ENCODE data around the gene MSH3. TPM values are rescaled to one million over a fixed set of nuclear protein-coding genes. Genes with fewer than 3 reads are reported as not detected.

MSH3 gene
- total RNA-seq, 1 experiment from 2014 or later = 17.2 TPM

GRCh38 chr5:80695666-80696065, 41.2 kb downstream of the MSH3 start:
- Mint-ChIP-seq H3K9me3 (ENCODE audit: low read depth, unreplicated experiment) (no peaks in the 10 kb centered on the region), H3K27me3 (ENCODE audit: unreplicated experiment) (no peaks in the 10 kb centered on the region), H3K36me3 (ENCODE audit: insufficient read depth, unreplicated experiment) (no peaks in the 10 kb centered on the region), H3K4me3 (ENCODE audit: low read depth, unreplicated experiment) (no peak overlapping the region), H3K4me1 (ENCODE audit: low read depth, unreplicated experiment) (no peaks in the 10 kb centered on the region), H3K27ac (ENCODE audit: unreplicated experiment) (no peak overlapping the region)
- no peak for DNase-seq
- intact Hi-C loops (cut with micrococcal nuclease; ENCODE audit: unreplicated experiment) = no loop called here
- no TSS peak for BruUV-seq (replicated peaks)
- CTCF ChIA-PET = no interaction called here
- TF ChIP-seq, protein P1, sequence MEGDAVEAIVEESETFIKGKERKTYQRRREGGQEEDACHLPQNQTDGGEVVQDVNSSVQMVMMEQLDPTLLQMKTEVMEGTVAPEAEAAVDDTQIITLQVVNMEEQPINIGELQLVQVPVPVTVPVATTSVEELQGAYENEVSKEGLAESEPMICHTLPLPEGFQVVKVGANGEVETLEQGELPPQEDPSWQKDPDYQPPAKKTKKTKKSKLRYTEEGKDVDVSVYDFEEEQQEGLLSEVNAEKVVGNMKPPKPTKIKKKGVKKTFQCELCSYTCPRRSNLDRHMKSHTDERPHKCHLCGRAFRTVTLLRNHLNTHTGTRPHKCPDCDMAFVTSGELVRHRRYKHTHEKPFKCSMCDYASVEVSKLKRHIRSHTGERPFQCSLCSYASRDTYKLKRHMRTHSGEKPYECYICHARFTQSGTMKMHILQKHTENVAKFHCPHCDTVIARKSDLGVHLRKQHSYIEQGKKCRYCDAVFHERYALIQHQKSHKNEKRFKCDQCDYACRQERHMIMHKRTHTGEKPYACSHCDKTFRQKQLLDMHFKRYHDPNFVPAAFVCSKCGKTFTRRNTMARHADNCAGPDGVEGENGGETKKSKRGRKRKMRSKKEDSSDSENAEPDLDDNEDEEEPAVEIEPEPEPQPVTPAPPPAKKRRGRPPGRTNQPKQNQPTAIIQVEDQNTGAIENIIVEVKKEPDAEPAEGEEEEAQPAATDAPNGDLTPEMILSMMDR (IDR thresholded peaks at IDR 0.05; ENCODE audit: unreplicated experiment) = no peak

DNA sequence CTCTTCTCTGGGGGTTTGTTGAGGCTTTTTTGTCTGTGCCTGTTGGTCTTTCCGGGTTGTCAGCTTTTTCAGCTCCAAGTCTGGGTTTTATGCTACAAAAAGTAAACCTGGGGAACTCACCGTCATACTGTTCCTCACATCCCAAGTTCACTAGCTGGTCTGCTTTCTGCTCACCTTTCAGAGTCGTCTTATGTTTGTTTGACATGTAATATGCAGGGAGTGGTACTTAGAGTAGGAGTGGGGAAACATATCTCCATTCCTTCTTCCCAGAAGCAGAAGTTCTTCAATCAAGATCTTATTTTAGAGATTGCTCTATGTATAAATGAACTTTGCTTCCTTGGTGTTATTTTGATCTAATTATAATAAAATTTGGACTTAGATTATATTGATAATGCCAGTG, 42.0 kb downstream of the MSH3 start:
- no peak overlapping the region for H3K27ac Mint-ChIP-seq (ENCODE audit: unreplicated experiment)
- no peak for DNase-seq
- no peaks in the 10 kb centered on the region for H3K9me3 Mint-ChIP-seq (ENCODE audit: low read depth, unreplicated experiment)
- CTCF ChIA-PET = no interaction called here
- H3K27me3 Mint-ChIP-seq (ENCODE audit: unreplicated experiment) = no peaks in the 10 kb centered on the region
- H3K4me3 Mint-ChIP-seq (ENCODE audit: low read depth, unreplicated experiment) = no peak overlapping the region
- no TSS peak for BruUV-seq (replicated peaks)
- TF ChIP-seq, protein P1 (IDR thresholded peaks at IDR 0.05; ENCODE audit: unreplicated experiment) = no peak
- intact Hi-C loops (cut with micrococcal nuclease; ENCODE audit: unreplicated experiment) = no loop called here
- no peaks in the 10 kb centered on the region for H3K4me1 Mint-ChIP-seq (ENCODE audit: low read depth, unreplicated experiment)
- no peaks in the 10 kb centered on the region for H3K36me3 Mint-ChIP-seq (ENCODE audit: insufficient read depth, unreplicated experiment)

GRCh38 chr5:80697100-80697499, 42.6 kb downstream of the MSH3 start:
- CTCF ChIA-PET = interaction anchor here (1.3 kb wide), 1 partner anchor 411 kb away, joined by 3 read pairs; no protein-coding TSS in a partner anchor
- Mint-ChIP-seq H3K27me3 (ENCODE audit: unreplicated experiment) (no peaks in the 10 kb centered on the region), H3K4me1 (ENCODE audit: low read depth, unreplicated experiment) (no peaks in the 10 kb centered on the region), H3K36me3 (ENCODE audit: insufficient read depth, unreplicated experiment) (no peaks in the 10 kb centered on the region), H3K9me3 (ENCODE audit: low read depth, unreplicated experiment) (no peaks in the 10 kb centered on the region), H3K27ac (ENCODE audit: unreplicated experiment) (no peak overlapping the region), H3K4me3 (ENCODE audit: low read depth, unreplicated experiment) (no peak overlapping the region)
- TF ChIP-seq, protein P1 (IDR thresholded peaks at IDR 0.05; ENCODE audit: unreplicated experiment) = no peak
- intact Hi-C loops (cut with micrococcal nuclease; ENCODE audit: unreplicated experiment) = no loop called here
- DNase-seq = no peak
- BruUV-seq (replicated peaks) = no TSS peak

DNA sequence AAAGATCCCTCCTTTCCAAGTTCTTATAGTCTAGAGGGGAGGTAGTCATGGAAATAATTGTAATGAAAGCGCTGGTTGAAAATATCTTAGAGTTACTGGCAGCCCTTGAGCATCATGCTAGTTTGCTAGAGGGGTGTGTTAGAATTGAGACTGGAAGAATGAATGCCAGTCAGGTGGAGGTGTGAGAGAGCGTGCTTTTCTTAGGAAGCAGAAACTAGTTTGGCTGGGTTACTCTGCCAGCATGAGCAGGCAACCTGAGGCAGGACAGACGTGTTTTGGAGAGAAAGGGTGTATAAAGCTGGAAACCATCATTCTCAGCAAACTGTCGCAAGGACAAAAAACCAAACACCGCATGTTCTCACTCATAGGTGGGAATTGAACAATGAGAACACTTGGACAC, 43.9 kb downstream of the MSH3 start:
- no TSS peak for BruUV-seq (replicated peaks)
- intact Hi-C loops (cut with micrococcal nuclease; ENCODE audit: unreplicated experiment) = no loop called here
- H3K27ac Mint-ChIP-seq (ENCODE audit: unreplicated experiment) = no peak overlapping the region
- no peaks in the 10 kb centered on the region for H3K9me3 Mint-ChIP-seq (ENCODE audit: low read depth, unreplicated experiment)
- no peaks in the 10 kb centered on the region for H3K4me1 Mint-ChIP-seq (ENCODE audit: low read depth, unreplicated experiment)
- no peaks in the 10 kb centered on the region for H3K36me3 Mint-ChIP-seq (ENCODE audit: insufficient read depth, unreplicated experiment)
- H3K27me3 Mint-ChIP-seq (ENCODE audit: unreplicated experiment) = no peaks in the 10 kb centered on the region
- CTCF ChIA-PET = no interaction called here
- H3K4me3 Mint-ChIP-seq (ENCODE audit: low read depth, unreplicated experiment) = no peak overlapping the region
- no peak for DNase-seq
- TF ChIP-seq, protein P1 (IDR thresholded peaks at IDR 0.05; ENCODE audit: unreplicated experiment) = no peak

Data from Calu3 (cell line).